Activated B cell treated with CpG ODN at 0.5 μM for 24 hours (primary cell): ENCODE data around the gene PSD4. TPM values are rescaled to one million over a fixed set of nuclear protein-coding genes. Genes with fewer than 3 reads are reported as not detected.

Source experiments
- ATAC-seq: fragments of 200-7000 bp; cut with Tn5 transposase; one replicate; pipeline ENCODE4 v1.10.0; 2021; ENCODE audit warnings: low read depth, mild to moderate bottlenecking, moderate library complexity
- CTCF ChIA-PET: fragments of 350-600 bp; sonication (Branson Sonifier 250); formaldehyde crosslinking; loops from one replicate; lab custom pipeline; 2021; ENCODE audit warnings: antibody characterized with exemption; lab: Charles Lee
- POLR2A ChIA-PET: fragments of 350-600 bp; sonication (Branson Sonifier 250); formaldehyde crosslinking; loops from one replicate; lab custom pipeline; 2021; ENCODE audit warnings: antibody characterized with exemption; lab: Charles Lee
- DNase-seq: peaks from one replicate; pipeline ENCODE4 v3.0.0; 2022
- H3K27ac Mint-ChIP-seq: one replicate; pipeline ENCODE4 v1.8.0; 2020; ENCODE audit warnings: mixed read lengths
- H3K27me3 Mint-ChIP-seq: one replicate; pipeline ENCODE4 v1.8.0; 2021; ENCODE audit warnings: mixed read lengths
- H3K36me3 Mint-ChIP-seq: one replicate; pipeline ENCODE4 v1.8.0; 2021; ENCODE audit warnings: low read depth, mixed read lengths
- H3K4me1 Mint-ChIP-seq: one replicate; pipeline ENCODE4 v1.8.0; 2021; ENCODE audit warnings: mixed read lengths
- H3K4me3 Mint-ChIP-seq: one replicate; pipeline ENCODE4 v1.8.0; 2020; ENCODE audit warnings: mild to moderate bottlenecking, mixed read lengths
- H3K9me3 Mint-ChIP-seq: one replicate; pipeline ENCODE4 v1.8.0; 2020; ENCODE audit warnings: mixed read lengths
- intact Hi-C: fragments of 100-400 bp; cut with micrococcal nuclease; formaldehyde crosslinking; loops from one replicate; pipeline ENCODE4 v1.15.1; 2024
- total RNA-seq: library from RNA; stranded (reverse); gene quantifications from 2 replicates; pipeline ENCODE4 v1.2.3, GENCODE V29; 2022
- TF ChIP-seq, protein P1 (sequence below): fragments of 200-600 bp; IDR thresholded peaks from one replicate; pipeline ENCODE4 v1.8.0; 2022; ENCODE audit warnings: antibody characterized with exemption, mild to moderate bottlenecking

PSD4 gene
- total RNA-seq, 1 donor from 2014 or later, result 182 TPM

DNA sequence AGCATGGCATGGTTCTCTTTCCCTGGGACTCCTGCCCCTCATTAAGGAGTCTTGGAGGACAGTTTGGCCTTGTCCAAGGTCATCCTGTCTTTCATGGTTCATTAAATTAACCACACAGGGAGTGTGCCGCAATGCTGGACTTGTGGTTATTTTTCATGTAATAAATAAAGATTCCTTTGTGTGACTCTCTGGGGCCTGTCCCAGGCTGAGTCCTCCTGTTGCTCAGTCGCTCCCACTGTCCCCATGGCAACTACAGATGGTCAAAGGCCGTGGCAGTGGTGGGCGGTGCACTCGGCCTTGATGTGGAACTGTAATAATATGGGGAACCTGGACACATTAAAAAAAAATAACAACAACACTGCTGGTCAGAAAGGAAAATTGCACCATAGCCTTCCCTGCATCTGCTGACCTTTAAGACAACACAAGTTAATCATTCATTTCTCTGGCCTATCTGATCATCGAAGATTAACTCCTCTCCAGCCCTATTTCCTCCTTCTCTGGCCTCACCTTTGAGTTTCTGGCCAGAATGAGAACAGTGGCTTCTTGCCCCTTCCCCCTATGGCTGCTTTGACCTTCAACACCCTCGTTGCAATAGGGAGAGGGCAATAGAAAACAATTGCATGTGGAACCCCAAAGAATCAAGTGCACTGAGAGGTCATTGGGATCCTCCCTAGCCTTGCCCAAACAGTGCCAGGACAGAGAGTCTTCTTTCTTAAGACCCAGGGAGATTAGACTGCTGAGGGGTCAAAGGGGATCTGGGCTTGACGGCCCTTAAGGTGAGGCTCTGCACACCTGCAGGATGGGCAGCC is 44.7 kb downstream of the PSD4 start:
- H3K27me3 Mint-ChIP-seq, result peaks cover 13% of the 10 kb centered on the region
- intact Hi-C loops, result no loop called here
- H3K36me3 Mint-ChIP-seq, result no peaks in the 10 kb centered on the region
- TF ChIP-seq, protein P1, sequence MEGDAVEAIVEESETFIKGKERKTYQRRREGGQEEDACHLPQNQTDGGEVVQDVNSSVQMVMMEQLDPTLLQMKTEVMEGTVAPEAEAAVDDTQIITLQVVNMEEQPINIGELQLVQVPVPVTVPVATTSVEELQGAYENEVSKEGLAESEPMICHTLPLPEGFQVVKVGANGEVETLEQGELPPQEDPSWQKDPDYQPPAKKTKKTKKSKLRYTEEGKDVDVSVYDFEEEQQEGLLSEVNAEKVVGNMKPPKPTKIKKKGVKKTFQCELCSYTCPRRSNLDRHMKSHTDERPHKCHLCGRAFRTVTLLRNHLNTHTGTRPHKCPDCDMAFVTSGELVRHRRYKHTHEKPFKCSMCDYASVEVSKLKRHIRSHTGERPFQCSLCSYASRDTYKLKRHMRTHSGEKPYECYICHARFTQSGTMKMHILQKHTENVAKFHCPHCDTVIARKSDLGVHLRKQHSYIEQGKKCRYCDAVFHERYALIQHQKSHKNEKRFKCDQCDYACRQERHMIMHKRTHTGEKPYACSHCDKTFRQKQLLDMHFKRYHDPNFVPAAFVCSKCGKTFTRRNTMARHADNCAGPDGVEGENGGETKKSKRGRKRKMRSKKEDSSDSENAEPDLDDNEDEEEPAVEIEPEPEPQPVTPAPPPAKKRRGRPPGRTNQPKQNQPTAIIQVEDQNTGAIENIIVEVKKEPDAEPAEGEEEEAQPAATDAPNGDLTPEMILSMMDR, result no peak
- no peak for ATAC-seq
- H3K9me3 Mint-ChIP-seq, result no peaks in the 10 kb centered on the region
- CTCF ChIA-PET, result no interaction called here
- no peak for DNase-seq
- peaks cover 13% of the 10 kb centered on the region for H3K4me1 Mint-ChIP-seq
- no peak overlapping the region for H3K27ac Mint-ChIP-seq
- no peak overlapping the region for H3K4me3 Mint-ChIP-seq
- POLR2A ChIA-PET, result no interaction called here

- Mint-ChIP-seq H3K27me3 (peaks cover 12% of the 10 kb centered on the region), H3K27ac (no peak overlapping the region), H3K4me3 (no peak overlapping the region), H3K36me3 (no peaks in the 10 kb centered on the region), H3K4me1 (peaks cover 13% of the 10 kb centered on the region), H3K9me3 (no peaks in the 10 kb centered on the region)
- DNase-seq, result no peak
- ChIA-PET POLR2A (no interaction called here), CTCF (no interaction called here)
- no peak for ATAC-seq
- TF ChIP-seq, protein P1, result no peak
- intact Hi-C loops, result no loop called here
These were observed 45.3 kb downstream of the PSD4 start for GRCh38 chr2:113219092-113219441.

DNA sequence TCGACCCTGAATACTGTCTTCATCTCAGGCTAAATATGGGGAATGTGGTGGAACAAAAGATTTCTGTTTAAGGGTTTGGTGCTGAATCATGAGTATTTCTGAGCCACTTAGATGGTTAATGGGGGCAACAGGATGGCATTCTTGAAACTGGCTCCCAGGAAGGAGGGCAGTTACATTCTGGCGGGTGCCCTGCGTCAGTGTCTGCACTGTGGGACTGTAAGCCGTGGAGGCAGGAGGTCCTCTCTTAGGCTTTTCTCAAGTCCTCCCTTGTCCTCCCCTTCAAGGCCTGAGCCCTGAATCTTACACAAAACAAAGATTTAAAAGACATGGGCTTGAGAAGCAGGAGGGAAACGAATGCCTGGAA is 45.7 kb downstream of the PSD4 start:
- Mint-ChIP-seq H3K4me1 (peaks cover 13% of the 10 kb centered on the region), H3K9me3 (no peaks in the 10 kb centered on the region), H3K4me3 (no peak overlapping the region), H3K27ac (no peak overlapping the region), H3K36me3 (no peaks in the 10 kb centered on the region), H3K27me3 (peaks cover 14% of the 10 kb centered on the region)
- DNase-seq, result no peak
- POLR2A ChIA-PET, result no interaction called here
- TF ChIP-seq, protein P1, result no peak
- ATAC-seq, result no peak
- intact Hi-C loops, result no loop called here
- CTCF ChIA-PET, result no interaction called here

GRCh38 chr2:113219889-113220641 is 46.3 kb downstream of the PSD4 start:
- Mint-ChIP-seq H3K4me1 (peaks cover 13% of the 10 kb centered on the region), H3K4me3 (no peak overlapping the region), H3K36me3 (no peaks in the 10 kb centered on the region), H3K27me3 (peaks cover 11% of the 10 kb centered on the region), H3K27ac (no peak overlapping the region), H3K9me3 (no peaks in the 10 kb centered on the region)
- DNase-seq (no peak), ATAC-seq (no peak)
- POLR2A ChIA-PET, result no interaction called here
- intact Hi-C loops, result no loop called here
- CTCF ChIA-PET, result no interaction called here
- TF ChIP-seq, protein P1, result no peak

DNA sequence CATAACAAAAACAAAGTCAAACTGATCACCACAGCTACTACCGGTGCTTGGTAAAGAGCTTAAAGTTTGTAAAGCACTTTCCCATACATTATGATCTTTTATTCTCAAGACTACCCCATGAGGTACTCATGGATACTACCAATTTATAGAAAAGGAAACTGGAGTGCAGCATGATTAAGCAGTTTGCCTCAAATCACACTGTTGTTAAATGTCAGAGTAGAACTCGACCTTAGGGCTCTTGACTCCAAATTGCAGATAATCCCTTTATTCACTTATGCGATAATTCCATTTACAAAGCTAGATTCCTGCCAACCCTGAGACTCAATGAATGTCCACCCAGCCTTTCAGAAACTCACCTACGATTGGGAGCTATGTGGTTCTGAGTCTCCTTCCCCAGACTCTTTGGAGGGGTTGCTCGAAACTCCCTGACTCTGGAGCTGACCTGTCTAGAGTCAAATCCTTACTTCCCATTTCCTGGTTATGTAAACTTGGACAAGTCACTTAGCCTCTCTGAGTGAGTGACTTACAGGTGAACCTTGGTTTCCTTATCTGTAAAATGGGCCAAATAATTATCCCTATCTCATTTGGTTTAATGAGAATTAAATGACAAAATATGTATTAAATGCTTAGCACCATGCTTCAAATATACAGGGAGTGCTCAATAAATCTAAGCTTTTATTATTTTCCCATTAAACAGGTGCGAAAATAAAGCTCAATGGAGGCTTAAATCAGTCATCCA is 47.4 kb downstream of the PSD4 start:
- DNase-seq (no peak), ATAC-seq (no peak)
- H3K27ac Mint-ChIP-seq, result no peak overlapping the region
- ChIA-PET CTCF (interaction anchor here (1.0 to 1.2 kb wide), 2 partner anchors 17 to 40 kb away, joined by 3 to 4 read pairs; no protein-coding TSS in a partner anchor), POLR2A (no interaction called here)
- TF ChIP-seq, protein P1, result no peak
- H3K4me3 Mint-ChIP-seq, result no peak overlapping the region
- peaks cover 13% of the 10 kb centered on the region for H3K4me1 Mint-ChIP-seq
- intact Hi-C loops, result no loop called here
- no peaks in the 10 kb centered on the region for H3K9me3 Mint-ChIP-seq
- H3K36me3 Mint-ChIP-seq, result no peaks in the 10 kb centered on the region
- H3K27me3 Mint-ChIP-seq, result peaks cover 11% of the 10 kb centered on the region
